Spleen (tissue), 7 donors: ENCODE data around the gene EGLN2.

ENCODE experiments used
- CTCF ChIP-seq, 11 experiments: fragments of 200-600 bp in 7 of 11; fragments of 450-650 bp in 4 of 11; sonication (generic) in 4 of 11; IDR thresholded peaks in 8 of 11; conservative IDR thresholded peaks in 3 of 11; 1 replicate in 7 of 11; 2 replicates in 4 of 11; pipeline versions ENCODE4 v1.4.0 to v1.8.0; 2016 to 2021; ENCODE audit warnings: antibody characterized with exemption in 11 of 11, inconsistent platforms in 4 of 11, mild to moderate bottlenecking in 1 of 11
- POLR2A ChIP-seq, 3 donors: fragments of 450-650 bp; IDR thresholded peaks; one replicate each; pipeline ENCODE4 v1.5.1; 2017; ENCODE audit warnings: antibody characterized with exemption in 3 of 3, mild to moderate bottlenecking in 1 of 3
- donor health status: DM: no; HTN: no; CAD: no; lungs with moderate emphysema.
- donor health status: DM: no; HTN: no; CAD: no.
- donor health status: DM: no; HTN: no; CAD: no.

- no peak for TF ChIP-seq POLR2A (IDR thresholded peaks at IDR 0.05)
- TF ChIP-seq CTCF (IDR thresholded peaks at IDR 0.05 in 8 of 11, conservative IDR thresholded peaks at IDR 0.05 in 3 of 11): no peak
Observed at GRCh38 chr19:40785526-40785925, 13.5 kb upstream of the EGLN2 start.
